GM19452 (cell line): ENCODE data around the gene DSEL.

Experiments used
- ATAC-seq: cut with Tn5 transposase; IDR thresholded peaks from one replicate; pipeline ENCODE4 v1.9.1; 2021; ENCODE audit not compliant: unreplicated experiment

DSEL gene

DNA sequence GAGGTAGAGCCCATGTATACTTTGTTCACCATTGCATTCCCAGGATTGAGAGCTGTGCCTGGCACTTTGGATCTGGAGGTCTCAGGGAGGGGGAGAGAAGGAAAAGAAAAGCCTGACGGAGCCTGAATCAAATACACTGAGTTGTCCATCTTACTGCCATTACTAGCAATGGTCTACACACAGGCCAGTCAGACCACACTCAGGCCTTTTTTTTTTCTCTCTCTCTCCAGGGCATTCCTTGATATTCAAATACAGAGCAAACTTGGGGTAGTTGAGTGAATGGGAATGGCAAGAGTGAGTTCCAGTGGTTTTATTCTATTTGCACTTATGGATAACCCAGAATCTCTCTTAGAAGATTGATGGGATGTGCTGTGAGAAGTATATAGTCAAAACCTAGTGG lies 11.8 kb downstream of the DSEL start:
- ATAC-seq, result no peak

GRCh38 chr18:67500522-67501205 lies 15.9 kb downstream of the DSEL start:
- no peak for ATAC-seq

DNA sequence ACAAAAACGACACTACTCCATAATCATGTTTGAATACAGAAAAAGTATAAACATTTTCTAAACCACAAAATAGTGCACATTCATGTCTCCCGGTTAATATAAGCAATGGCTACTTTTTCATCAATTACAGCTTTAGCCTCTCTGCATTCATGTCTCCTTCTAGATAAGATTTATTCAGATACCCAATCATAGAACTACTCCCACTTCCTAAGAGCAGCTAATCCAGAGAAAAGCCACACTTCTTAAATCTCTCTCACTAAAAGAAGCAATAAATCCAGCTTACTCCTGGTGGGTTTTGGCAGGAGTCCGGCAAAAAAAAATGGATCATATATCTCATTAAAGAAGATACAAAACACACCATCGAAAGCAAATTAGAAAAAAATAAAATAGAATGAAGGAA lies 20.1 kb downstream of the DSEL start:
- ATAC-seq, result no peak

GRCh38 chr18:67486534-67486933 lies 30.0 kb downstream of the DSEL start:
- no peak for ATAC-seq

- no peak for ATAC-seq
Measured at GRCh38 chr18:67485655-67486054, 30.9 kb downstream of the DSEL start.

DNA sequence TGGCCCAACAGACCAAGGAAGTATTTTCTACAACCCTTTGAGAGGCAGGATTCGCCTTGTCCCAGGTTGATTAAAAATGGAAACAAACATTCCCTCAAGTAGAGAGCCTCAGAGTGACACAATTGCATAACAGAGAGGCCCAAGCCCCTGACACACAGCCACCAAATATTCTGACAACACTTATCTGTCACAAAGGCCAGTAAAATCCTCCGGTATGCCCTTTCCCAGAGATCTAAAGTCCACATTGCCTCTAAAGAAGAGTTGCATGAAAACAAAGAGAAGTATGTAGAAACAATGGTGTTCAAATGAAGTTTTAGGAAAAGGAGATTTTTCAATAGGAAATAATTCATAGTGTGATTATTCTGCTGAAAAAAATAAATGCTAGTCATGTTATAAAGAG lies 32.1 kb downstream of the DSEL start:
- ATAC-seq, result no peak

DNA sequence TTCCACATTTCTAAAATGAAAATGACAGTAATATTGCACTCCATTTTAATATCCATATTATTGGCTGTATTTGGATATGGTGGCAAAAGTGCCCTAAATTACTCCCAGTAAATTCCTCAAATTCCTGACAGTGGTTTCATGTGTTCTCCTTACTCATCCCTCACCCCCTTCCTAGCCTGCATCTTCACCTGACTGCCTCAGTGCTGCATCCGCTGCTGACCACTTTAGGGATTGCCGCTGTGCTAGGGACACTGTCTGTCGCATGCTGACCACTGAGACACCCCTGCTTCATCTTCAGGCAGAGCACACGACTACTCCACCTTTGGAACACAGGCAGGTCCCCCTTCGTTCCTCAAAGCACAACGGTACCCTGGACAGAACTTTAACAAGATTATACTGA lies 32.6 kb downstream of the DSEL start:
- no peak for ATAC-seq

DNA sequence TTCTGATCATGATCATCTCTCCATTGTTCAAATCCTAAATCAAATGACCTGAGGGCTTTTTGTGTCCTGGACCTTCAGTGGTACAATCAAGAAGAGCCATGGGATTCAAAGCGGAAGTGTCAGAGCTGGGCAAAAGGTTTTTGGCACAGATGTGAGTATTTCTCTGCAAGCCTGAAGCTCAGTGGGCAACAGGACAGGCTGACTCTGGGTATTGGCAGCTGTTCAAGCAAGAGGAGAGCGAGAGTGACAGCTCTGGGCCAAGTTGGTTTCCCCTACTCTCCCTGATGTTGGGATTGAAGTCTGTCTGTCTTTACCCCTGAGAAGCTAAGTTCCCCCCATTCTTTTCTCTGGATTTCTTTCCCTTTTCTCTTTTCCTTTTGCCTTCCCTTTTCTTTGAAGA lies 33.3 kb downstream of the DSEL start:
- ATAC-seq, result no peak

GRCh38 chr18:67478249-67478648 lies 38.3 kb downstream of the DSEL start:
- ATAC-seq, result no peak

DNA sequence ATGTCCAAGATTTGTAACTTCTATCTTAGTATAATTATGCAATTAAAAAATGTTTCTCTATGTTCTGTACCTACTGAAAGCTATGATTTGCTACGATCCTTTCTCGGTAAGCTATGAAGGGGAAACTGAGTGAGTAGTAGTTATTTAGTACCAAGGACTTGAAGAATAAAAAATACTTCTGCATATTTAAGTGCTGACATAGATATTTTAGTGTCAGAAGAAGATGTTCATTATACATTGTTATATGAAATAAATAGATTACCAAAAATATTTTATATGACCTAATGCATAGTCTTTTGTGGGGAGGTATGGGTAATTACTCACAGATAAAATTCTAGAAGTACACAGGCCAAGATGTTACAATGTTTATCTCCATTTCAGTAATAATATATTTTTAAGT lies 39.0 kb downstream of the DSEL start:
- no peak for ATAC-seq

- no peak for ATAC-seq
Measured at GRCh38 chr18:67476585-67476984, 39.9 kb downstream of the DSEL start.

- no peak for ATAC-seq
Measured at GRCh38 chr18:67475673-67476072, 40.8 kb downstream of the DSEL start.

- no peak for ATAC-seq
Measured at GRCh38 chr18:67468038-67468437, 48.5 kb downstream of the DSEL start.

DNA sequence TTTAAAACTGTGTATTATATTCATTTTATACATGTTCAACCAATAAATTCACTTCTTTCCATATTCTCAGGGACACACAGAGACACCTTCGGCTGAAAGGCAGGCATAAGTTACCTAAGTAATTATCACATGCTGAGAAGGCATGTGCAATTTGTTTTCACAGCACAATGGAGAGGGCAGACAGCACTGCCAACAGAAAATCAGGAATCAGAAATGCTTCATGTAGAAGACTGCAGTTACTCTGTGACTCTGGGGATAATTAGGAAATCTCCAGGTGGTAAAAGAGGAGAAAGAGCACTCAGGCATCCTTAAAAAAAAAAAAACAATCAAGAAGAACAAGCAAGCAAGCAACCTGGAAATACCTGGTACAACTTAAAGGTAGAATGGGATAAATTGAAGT lies 49.3 kb downstream of the DSEL start:
- no peak for ATAC-seq

DNA sequence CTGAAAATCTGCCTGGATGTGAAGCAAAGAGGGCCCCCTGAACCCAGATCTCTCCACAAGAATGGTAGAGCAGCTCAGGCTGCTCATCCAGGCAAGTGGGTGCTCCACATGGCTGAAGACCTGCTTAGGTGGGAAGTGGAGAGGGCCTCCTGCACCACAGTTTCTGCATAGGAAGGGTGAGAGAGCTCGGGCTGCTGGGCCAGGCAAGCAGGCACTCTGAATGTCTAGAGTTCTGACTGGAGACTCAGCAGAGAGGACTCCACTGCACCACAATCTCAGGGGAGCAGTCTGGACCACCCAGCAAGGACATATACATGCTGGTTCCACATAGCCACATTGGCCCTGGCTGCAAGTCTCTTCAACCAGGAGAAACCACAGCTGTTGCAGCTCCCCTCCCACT lies 52.0 kb downstream of the DSEL start:
- no peak for ATAC-seq

DNA sequence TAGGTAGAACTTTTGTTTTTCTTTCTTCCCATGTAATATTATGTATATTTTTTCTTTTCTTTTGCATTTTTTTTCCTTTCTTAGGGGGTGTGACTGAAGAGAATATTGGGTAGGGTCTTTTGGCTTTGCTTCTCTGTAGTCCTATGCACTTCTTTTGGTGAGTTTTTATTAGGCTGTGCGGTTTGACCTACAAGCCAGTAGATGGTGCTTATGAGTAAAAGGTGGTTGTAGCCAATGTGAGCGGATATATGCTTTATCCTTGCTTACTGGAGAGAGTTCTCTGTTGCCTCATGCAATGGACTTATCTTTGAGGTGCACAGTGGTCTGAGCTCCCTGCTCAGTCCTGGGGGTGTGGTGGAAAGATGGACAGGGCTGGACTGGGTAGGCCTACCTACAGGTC lies 52.7 kb downstream of the DSEL start:
- no peak for ATAC-seq

DNA sequence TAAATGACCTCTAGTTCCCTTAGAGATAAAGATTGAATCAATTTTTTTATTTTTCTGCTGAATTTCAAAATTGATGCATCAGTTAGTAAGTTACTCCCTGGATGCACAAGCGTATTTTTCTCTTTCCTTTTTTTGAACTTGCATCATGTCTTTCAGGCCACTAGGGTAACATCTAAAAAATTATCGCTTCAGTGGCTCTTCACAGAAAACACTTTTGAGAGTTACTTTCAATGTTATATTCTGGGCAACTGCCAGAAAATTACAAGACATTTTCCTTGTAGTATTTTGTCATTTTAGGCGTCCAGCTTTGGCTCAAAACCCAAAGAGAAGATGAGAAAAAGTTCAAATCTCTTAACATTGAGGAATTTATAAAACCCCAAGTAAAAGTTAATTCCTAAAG lies 59.8 kb downstream of the DSEL start:
- no peak for ATAC-seq
